Sigmoid colon (tissue), 4 donors: ENCODE data around the gene TSC2.

Source experiments
- POLR2A ChIP-seq, 2 donors: fragments of 450-650 bp; IDR thresholded peaks; one replicate each; pipeline ENCODE4 v1.6.1; 2016; ENCODE audit warnings: antibody characterized with exemption in 2 of 2, mild to moderate bottlenecking in 2 of 2, moderate library complexity in 2 of 2
- POLR2AphosphoS5 ChIP-seq, 4 donors: sonication (generic); formaldehyde crosslinking; IDR thresholded peaks; one replicate each; pipeline ENCODE4 v1.6.1; 2017; ENCODE audit warnings: antibody characterized with exemption in 4 of 4
- TF ChIP-seq, protein P1 (sequence below), 4 experiments: fragments of 450-650 bp in 3 of 4; fragments of 200-600 bp in 1 of 4; IDR thresholded peaks; one replicate each; pipeline ENCODE4 v1.5.1; 2016 to 2019; ENCODE audit warnings: antibody characterized with exemption in 4 of 4, mild to moderate bottlenecking in 3 of 4, moderate library complexity in 2 of 4

DNA sequence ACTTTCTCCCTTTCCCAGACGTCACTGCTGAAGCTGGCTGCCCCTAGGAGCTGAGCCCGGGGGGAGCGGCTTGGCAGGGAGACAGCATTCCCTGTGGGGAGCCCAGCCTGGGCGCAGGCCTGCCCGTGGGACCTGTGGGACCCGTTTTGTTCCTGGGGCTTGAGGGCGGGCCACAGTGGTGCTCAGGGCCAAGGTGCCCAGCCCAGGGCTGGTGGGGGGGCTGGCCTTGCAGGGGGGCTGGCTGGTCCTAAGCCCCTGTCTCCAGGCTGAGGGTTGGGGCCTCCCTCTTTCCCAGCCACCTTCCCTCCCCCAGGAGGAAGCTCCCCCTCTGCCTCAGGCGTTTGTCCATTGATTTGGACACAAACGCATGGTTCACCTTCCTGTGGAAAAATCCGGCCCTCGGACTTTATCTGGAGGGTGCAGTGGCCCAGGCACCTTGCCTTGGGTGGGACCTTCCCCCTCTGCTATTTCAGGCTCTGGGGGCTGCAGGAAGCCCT is 16.7 kb upstream of the TSC2 start:
- TF ChIP-seq POLR2A (IDR thresholded peaks at IDR 0.05) (no peak), POLR2AphosphoS5 (IDR thresholded peaks at IDR 0.05) (peak in 1 of 4 donors; percentile 14)
- TF ChIP-seq, protein P1, sequence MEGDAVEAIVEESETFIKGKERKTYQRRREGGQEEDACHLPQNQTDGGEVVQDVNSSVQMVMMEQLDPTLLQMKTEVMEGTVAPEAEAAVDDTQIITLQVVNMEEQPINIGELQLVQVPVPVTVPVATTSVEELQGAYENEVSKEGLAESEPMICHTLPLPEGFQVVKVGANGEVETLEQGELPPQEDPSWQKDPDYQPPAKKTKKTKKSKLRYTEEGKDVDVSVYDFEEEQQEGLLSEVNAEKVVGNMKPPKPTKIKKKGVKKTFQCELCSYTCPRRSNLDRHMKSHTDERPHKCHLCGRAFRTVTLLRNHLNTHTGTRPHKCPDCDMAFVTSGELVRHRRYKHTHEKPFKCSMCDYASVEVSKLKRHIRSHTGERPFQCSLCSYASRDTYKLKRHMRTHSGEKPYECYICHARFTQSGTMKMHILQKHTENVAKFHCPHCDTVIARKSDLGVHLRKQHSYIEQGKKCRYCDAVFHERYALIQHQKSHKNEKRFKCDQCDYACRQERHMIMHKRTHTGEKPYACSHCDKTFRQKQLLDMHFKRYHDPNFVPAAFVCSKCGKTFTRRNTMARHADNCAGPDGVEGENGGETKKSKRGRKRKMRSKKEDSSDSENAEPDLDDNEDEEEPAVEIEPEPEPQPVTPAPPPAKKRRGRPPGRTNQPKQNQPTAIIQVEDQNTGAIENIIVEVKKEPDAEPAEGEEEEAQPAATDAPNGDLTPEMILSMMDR (IDR thresholded peaks at IDR 0.05) = no peak
